GM12891 (cell line): ENCODE results near the gene ABHD8.

Source experiments
- POLR2A ChIP-seq: IDR thresholded peaks from 2 replicates; pipeline ENCODE4 v1.6.1; 2011; ENCODE audit warnings: low read depth, low read length, control low read depth
- POLR2AphosphoS5 ChIP-seq: IDR thresholded peaks from 2 replicates; pipeline ENCODE4 v1.6.1; 2011; ENCODE audit warnings: low read depth, low read length, control low read depth
- TAF1 ChIP-seq: IDR thresholded peaks from 2 replicates; pipeline ENCODE4 v1.6.1; 2011; ENCODE audit warnings: low read depth, low read length, control low read depth

DNA sequence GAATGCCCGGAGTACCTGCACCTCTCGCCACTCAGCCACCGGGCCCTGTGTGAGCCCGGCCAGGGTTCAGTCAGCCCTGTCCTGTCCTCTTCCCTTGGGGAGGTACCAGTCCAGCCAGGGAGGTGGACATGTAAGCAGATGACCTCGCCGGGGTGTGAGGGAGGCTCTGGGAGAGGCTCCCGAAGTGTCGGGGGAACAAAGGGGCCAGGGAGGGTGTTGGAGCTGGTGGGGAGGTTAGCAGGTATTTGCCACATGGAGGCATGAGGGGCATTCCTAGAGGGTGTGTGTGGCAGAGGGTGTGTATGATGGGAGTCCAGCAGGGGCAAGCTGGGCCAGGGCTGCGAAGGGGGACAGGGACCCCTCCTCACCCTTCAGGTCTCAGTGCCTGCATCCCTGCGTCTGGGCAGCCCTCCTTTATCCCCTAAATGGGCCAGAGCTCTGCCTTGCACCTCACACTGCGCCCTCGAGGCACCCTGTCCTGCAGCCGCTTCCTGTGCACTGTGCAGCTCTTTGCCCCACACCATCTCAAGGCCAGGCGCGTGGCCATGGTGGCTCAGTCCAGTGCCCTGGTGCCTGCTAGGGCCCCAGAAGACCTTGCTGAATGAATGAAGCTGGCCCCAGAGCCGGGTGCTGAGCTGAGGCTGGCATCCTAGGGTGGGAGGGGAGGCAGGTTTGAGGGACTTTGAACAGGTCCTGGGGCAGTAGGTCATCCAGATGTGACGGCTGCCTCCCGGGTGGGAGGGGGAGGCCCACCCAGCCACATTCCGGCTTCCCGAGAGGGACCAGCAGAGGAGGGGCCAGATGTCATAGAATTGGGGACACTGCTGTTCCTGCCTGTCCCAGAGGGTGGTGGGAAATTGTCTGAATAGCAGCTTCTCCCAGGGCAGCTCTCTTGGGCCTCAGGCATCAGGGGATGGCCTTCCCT lies 9.2 kb upstream of the ABHD8 start:
- TF ChIP-seq POLR2AphosphoS5 (no peak), POLR2A (no peak), TAF1 (no peak)
